ENCODE data around the gene MOGAT2.

Gene MOGAT2

DNA sequence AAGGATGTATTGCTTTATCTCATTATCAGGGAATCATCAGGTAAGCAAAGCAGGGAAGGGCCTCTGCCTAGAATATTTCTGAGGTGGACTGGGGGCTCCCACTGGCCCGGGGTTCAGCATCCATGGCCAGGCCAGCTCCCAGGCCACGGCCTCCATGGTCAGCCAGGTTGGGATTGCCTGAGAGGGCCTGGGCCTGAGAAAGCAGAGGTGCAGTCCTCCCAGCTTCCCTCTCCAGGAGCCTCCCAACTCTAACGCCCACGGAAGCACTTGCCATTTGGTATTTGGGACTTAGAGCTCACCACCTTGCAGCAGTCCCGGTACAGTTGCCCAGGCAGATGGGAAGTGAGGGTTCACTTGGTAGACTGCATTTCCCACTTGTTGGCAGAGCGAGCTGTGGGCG is 63.7 kb downstream of the MOGAT2 start:
- Histone ChIP-seq H3K4me1 (ENCODE audit: low read length) (no peaks in the 10 kb centered on the region), H3K27ac (ENCODE audit: low read length) (no peak overlapping the region), H3K79me2 (ENCODE audit: low read length) (no peaks in the 10 kb centered on the region), H3K36me3 (replicated peaks; ENCODE audit: insufficient read depth, low read length) (no peaks in the 10 kb centered on the region), H3K9ac (ENCODE audit: low read length) (no peak overlapping the region), H3K4me2 (ENCODE audit: low read depth, low read length) (no peak overlapping the region), H4K20me1 (ENCODE audit: insufficient read depth, low read length) (no peaks in the 10 kb centered on the region), H2AFZ (ENCODE audit: low read length) (no peak overlapping the region), H3K27me3 (replicated peaks; ENCODE audit: insufficient read depth, low read length) (no peaks in the 10 kb centered on the region), H3F3A (ENCODE audit: insufficient read depth, low read length) (no peaks in the 10 kb centered on the region), H3K9me3 (replicated peaks; ENCODE audit: insufficient read depth, low read length) (no peaks in the 10 kb centered on the region), H3K9me2 (replicated peaks; ENCODE audit: insufficient read depth, low read length) (no peaks in the 10 kb centered on the region), H3K4me3 (ENCODE audit: low read length) (no peak overlapping the region)
- no peak for DNase-seq
- no peak for TF ChIP-seq EZH2 (optimal IDR thresholded peaks at IDR 0.05; ENCODE audit: low read depth, low read length)
- TF ChIP-seq EZH2phosphoT487 (IDR thresholded peaks at IDR 0.05; ENCODE audit: low read length), result no peak
- TF ChIP-seq, protein P1, sequence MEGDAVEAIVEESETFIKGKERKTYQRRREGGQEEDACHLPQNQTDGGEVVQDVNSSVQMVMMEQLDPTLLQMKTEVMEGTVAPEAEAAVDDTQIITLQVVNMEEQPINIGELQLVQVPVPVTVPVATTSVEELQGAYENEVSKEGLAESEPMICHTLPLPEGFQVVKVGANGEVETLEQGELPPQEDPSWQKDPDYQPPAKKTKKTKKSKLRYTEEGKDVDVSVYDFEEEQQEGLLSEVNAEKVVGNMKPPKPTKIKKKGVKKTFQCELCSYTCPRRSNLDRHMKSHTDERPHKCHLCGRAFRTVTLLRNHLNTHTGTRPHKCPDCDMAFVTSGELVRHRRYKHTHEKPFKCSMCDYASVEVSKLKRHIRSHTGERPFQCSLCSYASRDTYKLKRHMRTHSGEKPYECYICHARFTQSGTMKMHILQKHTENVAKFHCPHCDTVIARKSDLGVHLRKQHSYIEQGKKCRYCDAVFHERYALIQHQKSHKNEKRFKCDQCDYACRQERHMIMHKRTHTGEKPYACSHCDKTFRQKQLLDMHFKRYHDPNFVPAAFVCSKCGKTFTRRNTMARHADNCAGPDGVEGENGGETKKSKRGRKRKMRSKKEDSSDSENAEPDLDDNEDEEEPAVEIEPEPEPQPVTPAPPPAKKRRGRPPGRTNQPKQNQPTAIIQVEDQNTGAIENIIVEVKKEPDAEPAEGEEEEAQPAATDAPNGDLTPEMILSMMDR (IDR thresholded peaks at IDR 0.05; ENCODE audit: low read length), result no peak

DNA sequence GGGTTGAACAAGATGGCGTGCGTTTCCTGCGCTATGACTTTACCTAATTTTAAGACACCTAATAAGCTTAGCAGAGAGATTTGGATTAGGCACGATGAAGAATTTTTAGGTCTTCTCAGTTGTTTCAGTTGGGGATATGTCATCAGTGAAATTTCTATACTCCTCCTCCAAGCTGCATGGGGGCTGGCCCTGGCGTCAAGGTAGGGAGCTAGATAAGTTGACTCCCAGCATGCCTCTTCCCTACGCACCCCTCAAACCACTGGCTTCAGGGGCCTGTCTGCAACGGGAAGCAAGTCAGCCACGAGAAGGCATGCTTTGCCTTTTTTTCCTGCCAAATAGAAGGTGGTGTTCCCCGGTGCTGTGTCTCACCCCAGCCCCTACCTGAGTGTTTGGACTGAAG is 64.2 kb downstream of the MOGAT2 start:
- Histone ChIP-seq H3K27me3 (replicated peaks; ENCODE audit: insufficient read depth, low read length) (no peaks in the 10 kb centered on the region), H3F3A (ENCODE audit: insufficient read depth, low read length) (no peaks in the 10 kb centered on the region), H3K4me1 (ENCODE audit: low read length) (no peaks in the 10 kb centered on the region), H3K4me3 (ENCODE audit: low read length) (no peak overlapping the region), H3K9me2 (replicated peaks; ENCODE audit: insufficient read depth, low read length) (no peaks in the 10 kb centered on the region), H3K79me2 (ENCODE audit: low read length) (no peaks in the 10 kb centered on the region), H3K36me3 (replicated peaks; ENCODE audit: insufficient read depth, low read length) (no peaks in the 10 kb centered on the region), H4K20me1 (ENCODE audit: insufficient read depth, low read length) (no peaks in the 10 kb centered on the region), H3K4me2 (ENCODE audit: low read depth, low read length) (no peak overlapping the region), H3K9me3 (replicated peaks; ENCODE audit: insufficient read depth, low read length) (no peaks in the 10 kb centered on the region), H2AFZ (ENCODE audit: low read length) (no peak overlapping the region), H3K27ac (ENCODE audit: low read length) (no peak overlapping the region), H3K9ac (ENCODE audit: low read length) (no peak overlapping the region)
- no peak for DNase-seq
- TF ChIP-seq, protein P1 (IDR thresholded peaks at IDR 0.05; ENCODE audit: low read length), result no peak
- TF ChIP-seq EZH2 (optimal IDR thresholded peaks at IDR 0.05; ENCODE audit: low read depth, low read length) (no peak), EZH2phosphoT487 (IDR thresholded peaks at IDR 0.05; ENCODE audit: low read length) (no peak)

Measured in MM.1S (cell line).